OCI-LY7 (cell line): ENCODE results near the gene PFKFB4. TPM values are rescaled to one million over a fixed set of nuclear protein-coding genes. Genes with fewer than 3 reads are reported as not detected.

Experiments used
- BruUV-seq: library from RNA; stranded (reverse); fragments of 400-500 nt; replicated peaks from 2 replicates; lab custom pipeline; 2021; lab: Mats Ljungman, UMichigan
- CTCF ChIA-PET: fragments of 300-600 bp; sonication (Branson Sonifier 250); formaldehyde crosslinking; loops from one replicate; lab custom pipeline; 2022; ENCODE audit warnings: antibody characterized with exemption; ENCODE audit not compliant: unreplicated experiment; lab: Charles Lee
- POLR2A ChIA-PET: fragments of 300-600 bp; sonication (Branson Sonifier 250); formaldehyde crosslinking; loops from one replicate; lab custom pipeline; 2022; ENCODE audit warnings: antibody characterized with exemption; lab: Charles Lee
- DNase-seq: peaks from one replicate; pipeline ENCODE4 v3.0.0-alpha.2; 2015; ENCODE audit warnings: low spot score
- H2AFZ ChIP-seq: fragments of 200-600 bp; sonication (generic), shearing (Covaris generic); 2 replicates; pipeline ENCODE4 v1.6.1; 2014; ENCODE audit warnings: mild to moderate bottlenecking, antibody characterized with exemption, low read length, moderate library complexity
- H3K27ac ChIP-seq: fragments of 200-600 bp; sonication (generic); 2 replicates; pipeline ENCODE4 v1.5.1; 2014; ENCODE audit warnings: mixed run types, low read depth, mild to moderate bottlenecking, moderate library complexity, low read length, inconsistent platforms; ENCODE audit not compliant: poor library complexity, severe bottlenecking
- H3K36me3 ChIP-seq: fragments of 200-600 bp; sonication (generic); 2 replicates; pipeline ENCODE4 v1.6.1; 2014; ENCODE audit warnings: mild to moderate bottlenecking, antibody characterized with exemption, low read length, moderate library complexity, mixed read lengths; ENCODE audit not compliant: insufficient read depth
- H3K4me1 ChIP-seq: fragments of 200-600 bp; sonication (generic); 2 replicates; pipeline ENCODE4 v1.5.1; 2014; ENCODE audit warnings: mild to moderate bottlenecking, low read length; ENCODE audit not compliant: insufficient read depth, poor library complexity, severe bottlenecking
- H3K4me2 ChIP-seq: fragments of 200-600 bp; sonication (generic); 2 replicates; pipeline ENCODE4 v1.6.1; 2014; ENCODE audit warnings: mild to moderate bottlenecking, low read length
- H3K4me3 ChIP-seq: fragments of 200-600 bp; sonication (generic); 2 replicates; pipeline ENCODE4 v1.5.1; 2014; ENCODE audit warnings: mild to moderate bottlenecking, low read depth, low read length; ENCODE audit not compliant: poor library complexity, severe bottlenecking
- H3K79me2 ChIP-seq: fragments of 200-600 bp; sonication (generic); 2 replicates; pipeline ENCODE4 v1.6.1; 2016; ENCODE audit warnings: low read depth, mild to moderate bottlenecking, low read length, moderate library complexity, mixed read lengths; ENCODE audit not compliant: insufficient read depth
- H3K9me2 ChIP-seq: fragments of 200-600 bp; sonication (generic); 2 replicates; pipeline ENCODE4 v1.6.1; 2016; ENCODE audit warnings: mild to moderate bottlenecking, low read length, mixed read lengths; ENCODE audit not compliant: insufficient read depth
- H3K9me3 ChIP-seq: fragments of 200-600 bp; sonication (generic); 2 replicates; pipeline ENCODE4 v1.6.1; 2014; ENCODE audit warnings: mild to moderate bottlenecking, mixed run types, low read length, mixed read lengths
- H4K20me1 ChIP-seq: fragments of 200-600 bp; sonication (generic); 2 replicates; pipeline ENCODE4 v1.6.1; 2014; ENCODE audit warnings: mild to moderate bottlenecking, antibody characterized with exemption, low read length, moderate library complexity, mixed read lengths; ENCODE audit not compliant: insufficient read depth
- EZH2phosphoT487 ChIP-seq: fragments of 200-600 bp; sonication (generic); IDR thresholded peaks from 2 replicates; pipeline ENCODE4 v1.6.1; 2018; ENCODE audit warnings: low read depth, borderline replicate concordance, mild to moderate bottlenecking, mixed run types, antibody characterized with exemption, low read length, moderate library complexity, mixed read lengths
- intact Hi-C: fragments of 100-400 bp; cut with micrococcal nuclease; formaldehyde crosslinking; loops from one replicate; pipeline ENCODE4 v1.10.0; 2022; ENCODE audit not compliant: unreplicated experiment
- total RNA-seq, 2 experiments: library from RNA; depleted of rRNA in 1 of 2; stranded (reverse); fragments of >200 nt in 1 of 2; shearing (Covaris generic) in 1 of 2; gene quantifications; 2 replicates each; pipeline ENCODE4 v1.2.3, GENCODE V29; 2014 to 2022
- TF ChIP-seq, protein P1 (sequence below): fragments of 200-600 bp; sonication (generic); conservative IDR thresholded peaks from 2 replicates; pipeline ENCODE4 v1.5.1; 2014; ENCODE audit warnings: mild to moderate bottlenecking, antibody characterized with exemption, low read length, moderate library complexity, mixed read lengths

The PFKFB4 gene
- total RNA-seq, 2 experiments from 2014 or later = 5.0 to 29.0 TPM

DNA sequence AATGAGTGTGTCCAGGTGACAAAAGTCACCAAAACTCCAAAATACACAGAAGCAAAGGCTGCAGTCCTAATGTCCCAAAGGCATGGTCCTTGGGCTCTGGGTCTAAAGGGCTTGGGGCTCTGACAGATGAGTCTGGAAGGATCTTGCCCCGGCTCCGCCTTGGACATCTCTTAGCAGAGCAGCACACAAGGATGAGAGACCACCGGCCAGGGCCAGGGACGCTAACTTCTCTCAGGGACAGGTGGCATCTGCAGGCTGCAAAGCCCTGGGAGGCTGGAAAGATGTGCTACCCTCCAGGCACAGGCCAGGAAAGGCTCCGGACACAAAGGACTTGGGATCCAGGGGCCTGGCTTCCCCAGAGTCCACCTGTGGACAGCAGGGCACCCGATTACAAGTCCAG, 38.5 kb downstream of the PFKFB4 start:
- no peak for DNase-seq
- CTCF ChIA-PET = no interaction called here
- no TSS peak for BruUV-seq
- H3K4me1 ChIP-seq = peaks cover 27% of the 10 kb centered on the region
- H2AFZ ChIP-seq = no peak overlapping the region
- no peaks in the 10 kb centered on the region for H3K36me3 ChIP-seq
- no peaks in the 10 kb centered on the region for H3K9me2 ChIP-seq
- intact Hi-C loops = no loop called here
- H3K27ac ChIP-seq = no peak overlapping the region
- TF ChIP-seq, protein P1, sequence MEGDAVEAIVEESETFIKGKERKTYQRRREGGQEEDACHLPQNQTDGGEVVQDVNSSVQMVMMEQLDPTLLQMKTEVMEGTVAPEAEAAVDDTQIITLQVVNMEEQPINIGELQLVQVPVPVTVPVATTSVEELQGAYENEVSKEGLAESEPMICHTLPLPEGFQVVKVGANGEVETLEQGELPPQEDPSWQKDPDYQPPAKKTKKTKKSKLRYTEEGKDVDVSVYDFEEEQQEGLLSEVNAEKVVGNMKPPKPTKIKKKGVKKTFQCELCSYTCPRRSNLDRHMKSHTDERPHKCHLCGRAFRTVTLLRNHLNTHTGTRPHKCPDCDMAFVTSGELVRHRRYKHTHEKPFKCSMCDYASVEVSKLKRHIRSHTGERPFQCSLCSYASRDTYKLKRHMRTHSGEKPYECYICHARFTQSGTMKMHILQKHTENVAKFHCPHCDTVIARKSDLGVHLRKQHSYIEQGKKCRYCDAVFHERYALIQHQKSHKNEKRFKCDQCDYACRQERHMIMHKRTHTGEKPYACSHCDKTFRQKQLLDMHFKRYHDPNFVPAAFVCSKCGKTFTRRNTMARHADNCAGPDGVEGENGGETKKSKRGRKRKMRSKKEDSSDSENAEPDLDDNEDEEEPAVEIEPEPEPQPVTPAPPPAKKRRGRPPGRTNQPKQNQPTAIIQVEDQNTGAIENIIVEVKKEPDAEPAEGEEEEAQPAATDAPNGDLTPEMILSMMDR = no peak
- no peak for TF ChIP-seq EZH2phosphoT487
- H3K4me2 ChIP-seq = no peak overlapping the region
- no peaks in the 10 kb centered on the region for H3K79me2 ChIP-seq
- POLR2A ChIA-PET = no interaction called here
- H3K4me3 ChIP-seq = no peak overlapping the region
- H4K20me1 ChIP-seq = no peaks in the 10 kb centered on the region
- no peaks in the 10 kb centered on the region for H3K9me3 ChIP-seq

DNA sequence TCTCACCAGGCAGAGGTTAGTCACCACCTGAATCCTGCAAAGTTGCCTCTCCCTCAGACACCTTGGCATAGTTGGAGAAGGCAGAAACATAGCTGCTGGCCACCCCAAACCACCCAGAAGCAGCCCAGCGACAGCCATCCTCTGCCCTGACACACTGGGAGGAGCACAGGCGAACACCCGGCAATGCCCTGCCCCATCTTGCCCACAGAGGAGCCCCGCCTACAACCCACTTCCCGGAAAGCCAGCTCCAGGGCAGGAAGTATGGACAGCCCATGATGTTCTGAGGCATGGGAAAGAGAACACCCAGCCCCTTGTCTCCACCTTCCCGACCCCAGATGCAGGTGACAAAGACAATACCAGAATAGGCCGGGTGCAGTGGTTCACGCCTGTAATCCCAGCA, 40.0 kb downstream of the PFKFB4 start:
- Histone ChIP-seq H3K4me1 (peaks cover 18% of the 10 kb centered on the region), H4K20me1 (no peaks in the 10 kb centered on the region), H3K9me2 (no peaks in the 10 kb centered on the region), H3K9me3 (no peaks in the 10 kb centered on the region), H2AFZ (no peak overlapping the region), H3K4me3 (no peak overlapping the region), H3K4me2 (no peak overlapping the region), H3K36me3 (no peaks in the 10 kb centered on the region), H3K79me2 (no peaks in the 10 kb centered on the region), H3K27ac (no peak overlapping the region)
- intact Hi-C loops = no loop called here
- CTCF ChIA-PET = no interaction called here
- no peak for DNase-seq
- POLR2A ChIA-PET = no interaction called here
- no TSS peak for BruUV-seq
- no peak for TF ChIP-seq EZH2phosphoT487

DNA sequence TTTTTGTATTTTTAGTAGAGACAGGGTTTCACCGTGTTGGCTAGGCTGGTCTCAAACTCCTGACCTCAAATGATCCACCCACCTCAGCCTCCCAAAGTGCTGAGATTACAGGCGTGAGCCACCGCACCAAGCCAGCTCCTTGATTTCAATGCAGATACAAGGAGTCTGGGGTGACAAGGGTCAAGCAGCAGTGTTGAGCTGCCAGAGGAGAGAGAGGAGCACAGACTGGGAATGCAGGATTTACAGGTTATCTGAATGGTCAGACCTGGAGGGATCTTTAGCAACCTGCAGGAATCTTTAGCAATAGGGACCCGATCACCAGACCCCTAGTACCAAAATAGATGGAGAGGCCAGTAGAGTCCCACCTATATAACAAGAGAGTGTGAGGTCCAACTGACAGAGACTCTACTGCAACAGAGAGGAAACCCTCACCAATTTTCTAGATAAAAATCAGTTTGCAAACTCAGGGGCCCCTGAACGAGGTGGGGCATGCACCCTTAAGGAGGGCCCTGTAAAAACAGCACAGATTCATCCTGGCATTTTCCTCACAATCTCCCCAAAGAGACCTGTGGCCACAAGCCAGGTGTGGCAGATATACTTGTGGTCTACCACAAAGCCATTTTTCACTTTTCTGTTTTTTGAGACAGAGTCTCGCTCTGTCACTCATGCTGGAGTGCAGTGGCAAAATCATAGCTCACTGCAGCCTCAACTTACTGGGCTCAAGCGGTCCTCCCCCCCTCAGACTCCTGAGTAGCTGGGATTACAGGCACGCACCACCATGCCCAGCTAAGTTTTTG, 42.0 kb downstream of the PFKFB4 start:
- Histone ChIP-seq H2AFZ (peak overlapping the region; percentile 7; the same call in 1 of the 2 replicates), H4K20me1 (no peaks in the 10 kb centered on the region), H3K4me3 (no peak overlapping the region), H3K27ac (peak overlapping the region; percentile 21), H3K36me3 (no peaks in the 10 kb centered on the region), H3K4me1 (peaks cover 18% of the 10 kb centered on the region), H3K4me2 (peak overlapping the region; percentile 41; the same call in 1 of the 2 replicates), H3K9me2 (no peaks in the 10 kb centered on the region), H3K9me3 (no peaks in the 10 kb centered on the region), H3K79me2 (no peaks in the 10 kb centered on the region)
- DNase-seq = peak; percentile 73
- intact Hi-C loops = loop anchor here (2.0 kb wide), 1 partner anchor 42 kb away; the partner anchor contains the start of gene PFKFB4
- CTCF ChIA-PET = interaction anchor here (0.7 to 0.8 kb wide), 2 partner anchors 14 to 42 kb away, joined by 3 to 4 read pairs; no protein-coding TSS in a partner anchor
- POLR2A ChIA-PET = interaction anchor here (0.6 kb wide), 2 partner anchors 12 to 695 kb away, joined by 3 read pairs; no protein-coding TSS in a partner anchor
- BruUV-seq = no TSS peak
- TF ChIP-seq, protein P1 = no peak
- TF ChIP-seq EZH2phosphoT487 = no peak
